GM19099 (cell line): ENCODE results near the gene ZNF599.

Experiments
- POLR2A ChIP-seq: IDR thresholded peaks from 3 replicates; pipeline ENCODE4 v1.6.1; 2011; ENCODE audit warnings: low read depth; ENCODE audit not compliant: insufficient read length; ENCODE audit errors: extremely low read depth

Gene ZNF599

GRCh38 chr19:34715357-34715756 is 57.7 kb downstream of the ZNF599 start:
- TF ChIP-seq POLR2A = no peak

GRCh38 chr19:34713262-34713637 is 59.8 kb downstream of the ZNF599 start:
- TF ChIP-seq POLR2A = no peak

GRCh38 chr19:34712395-34713261 is 60.4 kb downstream of the ZNF599 start:
- no peak for TF ChIP-seq POLR2A

GRCh38 chr19:34711890-34712289 is 61.1 kb downstream of the ZNF599 start:
- no peak for TF ChIP-seq POLR2A
